Tibial nerve (tissue), 4 donors: Measurements from ENCODE around the gene NEB. TPM values are rescaled to one million over a fixed set of nuclear protein-coding genes. Genes with fewer than 3 reads are reported as not detected.

Experiments used
- DNase-seq, 2 donors: peaks; one replicate each; pipeline ENCODE4 v3.0.0-alpha.2; 2019; ENCODE audit warnings: low spot score in 2 of 2
- H3K27ac ChIP-seq, 4 donors: fragments of 200-600 bp; sonication (generic) in 3 of 4; one replicate each; pipeline ENCODE4 v1.5.1; 2017 to 2019; ENCODE audit warnings: mild to moderate bottlenecking in 1 of 4
- H3K27me3 ChIP-seq, 2 donors: fragments of 200-600 bp; sonication (generic) in 1 of 2; one replicate each; pipeline versions ENCODE4 v1.5.1 to v1.6.0; 2017 to 2019
- H3K36me3 ChIP-seq, 3 donors: fragments of 200-600 bp; sonication (generic); one replicate each; pipeline ENCODE4 v1.5.1; 2018 to 2019
- H3K4me1 ChIP-seq, 4 donors: fragments of 200-600 bp; sonication (generic) in 3 of 4; one replicate each; pipeline ENCODE4 v1.5.1; 2017 to 2019
- H3K4me3 ChIP-seq, 4 donors: fragments of 200-600 bp; sonication (generic) in 3 of 4; one replicate each; pipeline ENCODE4 v1.5.1; 2017 to 2019; ENCODE audit warnings: mild to moderate bottlenecking in 1 of 4, moderate library complexity in 1 of 4
- H3K9me3 ChIP-seq, 4 donors: fragments of 200-600 bp; sonication (generic) in 3 of 4; one replicate each; pipeline ENCODE4 v1.5.1; 2017 to 2019
- EP300 ChIP-seq, 2 donors: sonication (generic); formaldehyde crosslinking; IDR thresholded peaks; one replicate each; pipeline ENCODE4 v1.6.1; 2017; ENCODE audit warnings: antibody characterized with exemption in 2 of 2, mild to moderate bottlenecking in 1 of 2
- POLR2A ChIP-seq, 2 donors: fragments of 450-650 bp; IDR thresholded peaks; one replicate each; pipeline ENCODE4 v1.6.1; 2017; ENCODE audit warnings: antibody characterized with exemption in 2 of 2, mild to moderate bottlenecking in 2 of 2, moderate library complexity in 2 of 2
- WGBS, 2 donors: methylation state at CpG; one replicate each; pipeline ENCODE4 v1.1.5; 2018; 5-methylcytosine and 5-hydroxymethylcytosine counted together
- total RNA-seq, 4 donors: library from RNA; depleted of rRNA; stranded (reverse); fragments of >200 nt; gene quantifications; one replicate each; pipeline ENCODE4 v1.1.0, GENCODE V29; 2016
- TF ChIP-seq, protein P1 (sequence below), 5 experiments: fragments of 200-600 bp in 3 of 5; fragments of 450-650 bp in 2 of 5; sonication (generic) in 3 of 5; IDR thresholded peaks; one replicate each; pipeline ENCODE4 v1.5.1; 2016 to 2019; ENCODE audit warnings: antibody characterized with exemption in 5 of 5, mild to moderate bottlenecking in 3 of 5, moderate library complexity in 2 of 5

Gene NEB, protein sequence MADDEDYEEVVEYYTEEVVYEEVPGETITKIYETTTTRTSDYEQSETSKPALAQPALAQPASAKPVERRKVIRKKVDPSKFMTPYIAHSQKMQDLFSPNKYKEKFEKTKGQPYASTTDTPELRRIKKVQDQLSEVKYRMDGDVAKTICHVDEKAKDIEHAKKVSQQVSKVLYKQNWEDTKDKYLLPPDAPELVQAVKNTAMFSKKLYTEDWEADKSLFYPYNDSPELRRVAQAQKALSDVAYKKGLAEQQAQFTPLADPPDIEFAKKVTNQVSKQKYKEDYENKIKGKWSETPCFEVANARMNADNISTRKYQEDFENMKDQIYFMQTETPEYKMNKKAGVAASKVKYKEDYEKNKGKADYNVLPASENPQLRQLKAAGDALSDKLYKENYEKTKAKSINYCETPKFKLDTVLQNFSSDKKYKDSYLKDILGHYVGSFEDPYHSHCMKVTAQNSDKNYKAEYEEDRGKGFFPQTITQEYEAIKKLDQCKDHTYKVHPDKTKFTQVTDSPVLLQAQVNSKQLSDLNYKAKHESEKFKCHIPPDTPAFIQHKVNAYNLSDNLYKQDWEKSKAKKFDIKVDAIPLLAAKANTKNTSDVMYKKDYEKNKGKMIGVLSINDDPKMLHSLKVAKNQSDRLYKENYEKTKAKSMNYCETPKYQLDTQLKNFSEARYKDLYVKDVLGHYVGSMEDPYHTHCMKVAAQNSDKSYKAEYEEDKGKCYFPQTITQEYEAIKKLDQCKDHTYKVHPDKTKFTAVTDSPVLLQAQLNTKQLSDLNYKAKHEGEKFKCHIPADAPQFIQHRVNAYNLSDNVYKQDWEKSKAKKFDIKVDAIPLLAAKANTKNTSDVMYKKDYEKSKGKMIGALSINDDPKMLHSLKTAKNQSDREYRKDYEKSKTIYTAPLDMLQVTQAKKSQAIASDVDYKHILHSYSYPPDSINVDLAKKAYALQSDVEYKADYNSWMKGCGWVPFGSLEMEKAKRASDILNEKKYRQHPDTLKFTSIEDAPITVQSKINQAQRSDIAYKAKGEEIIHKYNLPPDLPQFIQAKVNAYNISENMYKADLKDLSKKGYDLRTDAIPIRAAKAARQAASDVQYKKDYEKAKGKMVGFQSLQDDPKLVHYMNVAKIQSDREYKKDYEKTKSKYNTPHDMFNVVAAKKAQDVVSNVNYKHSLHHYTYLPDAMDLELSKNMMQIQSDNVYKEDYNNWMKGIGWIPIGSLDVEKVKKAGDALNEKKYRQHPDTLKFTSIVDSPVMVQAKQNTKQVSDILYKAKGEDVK (N-terminal part only)
- total RNA-seq: 1 to 10 TPM; 1.2 to 2.2 (median 1.5) TPM

DNA sequence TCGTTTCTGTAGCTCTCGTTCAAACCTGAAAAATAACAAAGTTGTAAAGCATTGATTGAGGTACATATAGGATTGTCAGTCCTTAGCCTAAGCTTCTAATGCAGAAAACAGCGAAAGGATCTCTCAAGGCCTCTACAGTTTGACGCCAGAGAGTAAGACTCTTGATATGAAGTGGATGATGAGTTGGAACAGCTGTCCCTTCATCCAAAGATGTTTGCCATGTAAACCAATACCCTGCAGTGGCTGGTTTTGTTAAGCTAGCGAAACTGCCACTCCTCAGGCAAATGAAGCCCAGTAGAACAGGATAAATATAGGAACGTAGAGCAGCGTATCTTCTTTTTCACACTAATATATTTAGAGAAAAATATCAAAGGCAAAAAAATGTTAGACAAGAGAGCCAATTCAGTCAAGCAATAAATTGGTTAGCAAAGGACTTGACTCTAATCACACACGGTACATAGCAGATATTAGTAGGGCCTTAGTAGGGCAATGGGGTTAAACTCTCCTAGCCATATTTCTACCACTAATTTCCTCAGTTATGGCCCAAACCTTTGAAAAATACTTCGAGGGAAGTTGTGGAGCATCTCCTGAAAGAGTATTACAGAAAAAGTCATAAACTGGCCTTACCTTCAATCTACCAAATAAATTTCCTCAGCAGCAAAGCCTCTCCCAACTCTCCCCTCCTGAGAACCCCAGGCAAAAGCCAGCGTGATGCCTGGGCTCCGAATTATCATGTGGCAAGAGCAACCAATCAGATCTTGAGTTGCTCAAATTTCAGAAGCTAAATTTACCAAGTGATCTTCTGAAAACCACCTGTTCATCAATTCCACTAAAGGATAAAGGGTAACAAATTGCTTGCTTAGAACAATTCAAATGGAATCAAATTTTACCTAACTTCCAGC, at the start of gene NEB:
NEB (minus strand) TSS at position 706 of the 902 bp plus-strand sequence. CDS start 1,320 bp downstream, outside the sequence.
- WGBS, 2 donors: 86 to 87% methylated on average over 11 of the region's 11 CpGs
- DNase-seq: no peak
- Histone ChIP-seq H3K27ac (no peak within 1 kb of the TSS), H3K9me3 (no peaks in the 10 kb centered on the region), H3K4me1 (no peaks in the 10 kb centered on the region), H3K36me3 (peaks cover 0 to under 1% (median 0%) of the 10 kb centered on the region in 3 donors), H3K27me3 (no peaks in the 10 kb centered on the region), H3K4me3 (no peak within 1 kb of the TSS)
- TF ChIP-seq, protein P1, sequence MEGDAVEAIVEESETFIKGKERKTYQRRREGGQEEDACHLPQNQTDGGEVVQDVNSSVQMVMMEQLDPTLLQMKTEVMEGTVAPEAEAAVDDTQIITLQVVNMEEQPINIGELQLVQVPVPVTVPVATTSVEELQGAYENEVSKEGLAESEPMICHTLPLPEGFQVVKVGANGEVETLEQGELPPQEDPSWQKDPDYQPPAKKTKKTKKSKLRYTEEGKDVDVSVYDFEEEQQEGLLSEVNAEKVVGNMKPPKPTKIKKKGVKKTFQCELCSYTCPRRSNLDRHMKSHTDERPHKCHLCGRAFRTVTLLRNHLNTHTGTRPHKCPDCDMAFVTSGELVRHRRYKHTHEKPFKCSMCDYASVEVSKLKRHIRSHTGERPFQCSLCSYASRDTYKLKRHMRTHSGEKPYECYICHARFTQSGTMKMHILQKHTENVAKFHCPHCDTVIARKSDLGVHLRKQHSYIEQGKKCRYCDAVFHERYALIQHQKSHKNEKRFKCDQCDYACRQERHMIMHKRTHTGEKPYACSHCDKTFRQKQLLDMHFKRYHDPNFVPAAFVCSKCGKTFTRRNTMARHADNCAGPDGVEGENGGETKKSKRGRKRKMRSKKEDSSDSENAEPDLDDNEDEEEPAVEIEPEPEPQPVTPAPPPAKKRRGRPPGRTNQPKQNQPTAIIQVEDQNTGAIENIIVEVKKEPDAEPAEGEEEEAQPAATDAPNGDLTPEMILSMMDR (IDR thresholded peaks at IDR 0.05): no peak
- TF ChIP-seq POLR2A (IDR thresholded peaks at IDR 0.05) (no peak), EP300 (IDR thresholded peaks at IDR 0.05) (no peak)

DNA sequence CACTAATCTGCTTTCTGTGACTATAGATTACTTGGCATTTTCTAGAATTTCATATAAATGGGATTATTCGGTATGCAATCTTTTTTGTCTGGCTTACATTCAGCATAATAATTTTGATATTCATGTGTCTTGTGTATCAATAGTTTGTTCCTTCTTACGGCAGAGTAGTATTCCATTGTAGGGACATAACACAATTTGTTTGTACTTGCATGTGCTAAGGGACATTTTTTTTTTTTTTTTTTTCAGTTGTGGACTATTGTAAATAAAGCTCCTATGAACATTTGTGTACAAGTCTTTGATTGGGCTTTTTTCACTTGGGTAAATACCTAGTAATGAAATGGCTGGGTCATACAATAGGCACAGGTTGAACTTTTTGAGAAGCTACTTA, 48.9 kb upstream of the NEB start:
- Histone ChIP-seq H3K27me3 (no peaks in the 10 kb centered on the region), H3K4me3 (no peak overlapping the region), H3K27ac (no peak overlapping the region), H3K4me1 (no peaks in the 10 kb centered on the region), H3K36me3 (peaks cover 0 to 77% (median 0%) of the 10 kb centered on the region in 3 donors), H3K9me3 (no peaks in the 10 kb centered on the region)
- DNase-seq: no peak
- 93 to 96% methylated on average over 2 of the region's 2 CpGs for WGBS, 2 donors
- TF ChIP-seq, protein P1 (IDR thresholded peaks at IDR 0.05): no peak
- TF ChIP-seq POLR2A (IDR thresholded peaks at IDR 0.05): no peak
- TF ChIP-seq EP300 (IDR thresholded peaks at IDR 0.05): no peak

DNA sequence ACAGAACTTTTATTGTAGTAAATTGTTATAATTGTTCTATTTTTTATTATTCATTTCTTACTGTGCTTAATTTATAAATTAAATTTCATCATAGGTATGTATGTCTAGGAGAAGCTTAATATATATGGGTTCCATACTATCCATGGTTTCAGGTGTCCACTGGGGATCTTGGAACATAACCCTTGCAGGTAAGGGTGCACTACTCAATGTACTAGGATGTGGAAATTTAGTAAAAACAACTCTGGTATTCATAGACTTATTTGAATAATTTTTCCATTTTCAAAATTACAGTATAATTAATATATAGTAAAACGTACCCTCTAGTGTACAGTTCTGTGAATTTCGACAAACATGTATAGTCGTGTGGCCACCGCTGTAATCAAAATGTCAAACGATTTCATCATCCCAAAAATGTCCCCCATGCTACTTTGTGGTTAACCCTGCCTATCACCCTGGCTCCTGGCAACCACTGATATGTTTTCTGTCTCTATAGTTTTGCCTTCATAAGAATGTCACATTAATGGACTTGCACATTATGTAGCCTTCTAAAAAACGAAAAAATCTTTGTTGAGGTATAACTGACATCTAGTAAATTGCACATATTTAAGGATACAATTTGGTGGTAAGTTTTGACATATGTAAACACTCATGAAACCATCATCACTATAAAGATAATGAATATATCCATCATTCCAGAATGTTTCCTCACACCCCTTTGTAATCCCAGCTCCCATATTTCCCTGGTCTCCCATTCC, 48.3 kb upstream of the NEB start:
- WGBS, 2 donors: 82 to 83% methylated on average over 6 of the region's 6 CpGs
- TF ChIP-seq POLR2A (IDR thresholded peaks at IDR 0.05) (no peak), EP300 (IDR thresholded peaks at IDR 0.05) (no peak)
- TF ChIP-seq, protein P1 (IDR thresholded peaks at IDR 0.05): no peak
- H3K4me3 ChIP-seq: no peak overlapping the region
- peaks cover 0 to 79% (median 0%) of the 10 kb centered on the region in 3 donors for H3K36me3 ChIP-seq
- H3K27ac ChIP-seq: no peak overlapping the region
- no peaks in the 10 kb centered on the region for H3K9me3 ChIP-seq
- no peaks in the 10 kb centered on the region for H3K4me1 ChIP-seq
- DNase-seq: no peak
- no peaks in the 10 kb centered on the region for H3K27me3 ChIP-seq

DNA sequence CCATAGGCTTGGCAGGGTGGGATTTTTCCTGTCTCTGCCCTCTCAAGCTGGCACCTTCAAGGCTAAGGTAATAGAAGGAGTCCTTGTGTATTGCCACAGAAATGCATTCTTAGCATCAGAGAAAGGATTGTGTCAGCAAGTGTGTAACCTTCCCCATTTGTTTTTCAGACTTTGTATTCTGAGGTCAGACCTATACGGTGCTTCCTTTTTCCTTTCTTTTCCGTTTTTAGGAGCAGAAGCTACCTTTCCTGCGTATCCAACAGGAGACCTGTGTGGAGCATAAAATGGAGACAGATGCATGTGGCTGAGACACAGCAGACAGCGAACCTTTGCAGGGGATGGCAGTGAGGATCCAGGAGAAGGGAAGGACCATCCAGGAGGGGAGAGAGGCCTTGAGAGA, 47.4 kb upstream of the NEB start:
- Histone ChIP-seq H3K36me3 (peaks cover 0 to 88% (median 0%) of the 10 kb centered on the region in 3 donors), H3K27ac (no peak overlapping the region), H3K4me1 (no peaks in the 10 kb centered on the region), H3K4me3 (no peak overlapping the region), H3K9me3 (no peaks in the 10 kb centered on the region), H3K27me3 (no peaks in the 10 kb centered on the region)
- 80 to 90% methylated on average over 4 of the region's 4 CpGs for WGBS, 2 donors
- TF ChIP-seq, protein P1 (IDR thresholded peaks at IDR 0.05): no peak
- no peak for TF ChIP-seq POLR2A (IDR thresholded peaks at IDR 0.05)
- TF ChIP-seq EP300 (IDR thresholded peaks at IDR 0.05): no peak
- DNase-seq: no peak
